NT2/D1 (cell line): ENCODE data around the gene GPR161.
A peak's percentile ranks its signal among the peaks of the same experiment; 100 is the strongest.

ENCODE experiments used
- DNase-seq: peaks from one replicate; pipeline ENCODE4 v3.0.0-alpha.2; 2011; ENCODE audit warnings: low read depth, low spot score
- H3K27me3 ChIP-seq: 2 replicates; pipeline ENCODE4 v1.6.0; 2011; ENCODE audit warnings: mild to moderate bottlenecking; ENCODE audit not compliant: insufficient read length, insufficient read depth
- H3K36me3 ChIP-seq: 2 replicates; pipeline ENCODE4 v1.6.1; 2011; ENCODE audit warnings: mild to moderate bottlenecking, low read length, mixed read lengths; ENCODE audit not compliant: insufficient read depth, insufficient read length
- H3K4me1 ChIP-seq: 2 replicates; pipeline ENCODE4 v1.5.1; 2011; ENCODE audit not compliant: insufficient read depth, insufficient read length
- H3K4me3 ChIP-seq: 2 replicates; pipeline ENCODE4 v1.5.1; 2011; ENCODE audit warnings: low read depth; ENCODE audit not compliant: insufficient read length
- H3K9ac ChIP-seq: 2 replicates; pipeline ENCODE4 v1.6.0; 2011; ENCODE audit warnings: low read depth; ENCODE audit not compliant: insufficient read length
- H3K9me3 ChIP-seq: 2 replicates; pipeline ENCODE4 v1.5.1; 2011; ENCODE audit warnings: mild to moderate bottlenecking, low read length; ENCODE audit not compliant: insufficient read depth
- SUZ12 ChIP-seq: IDR thresholded peaks from 2 replicates; pipeline ENCODE4 v1.6.1; 2011; ENCODE audit not compliant: insufficient read length, insufficient read depth; ENCODE audit errors: extremely low read depth
- YY1 ChIP-seq: IDR thresholded peaks from 2 replicates; pipeline ENCODE4 v1.6.1; 2011; ENCODE audit not compliant: insufficient read length, insufficient read depth
- ZNF274 ChIP-seq: IDR thresholded peaks from 2 replicates; pipeline ENCODE4 v1.6.1; 2011; ENCODE audit warnings: mild to moderate bottlenecking, low read depth, low read length

Gene GPR161

GRCh38 chr1:168146160-168146539 lies 9.4 kb upstream of the GPR161 start:
- TF ChIP-seq SUZ12 (no peak), ZNF274 (no peak), YY1 (no peak)
- Histone ChIP-seq H3K4me1 (no peaks in the 10 kb centered on the region), H3K36me3 (no peaks in the 10 kb centered on the region), H3K9ac (no peak overlapping the region), H3K9me3 (no peaks in the 10 kb centered on the region), H3K27me3 (no peaks in the 10 kb centered on the region), H3K4me3 (no peak overlapping the region)
- no peak for DNase-seq

DNA sequence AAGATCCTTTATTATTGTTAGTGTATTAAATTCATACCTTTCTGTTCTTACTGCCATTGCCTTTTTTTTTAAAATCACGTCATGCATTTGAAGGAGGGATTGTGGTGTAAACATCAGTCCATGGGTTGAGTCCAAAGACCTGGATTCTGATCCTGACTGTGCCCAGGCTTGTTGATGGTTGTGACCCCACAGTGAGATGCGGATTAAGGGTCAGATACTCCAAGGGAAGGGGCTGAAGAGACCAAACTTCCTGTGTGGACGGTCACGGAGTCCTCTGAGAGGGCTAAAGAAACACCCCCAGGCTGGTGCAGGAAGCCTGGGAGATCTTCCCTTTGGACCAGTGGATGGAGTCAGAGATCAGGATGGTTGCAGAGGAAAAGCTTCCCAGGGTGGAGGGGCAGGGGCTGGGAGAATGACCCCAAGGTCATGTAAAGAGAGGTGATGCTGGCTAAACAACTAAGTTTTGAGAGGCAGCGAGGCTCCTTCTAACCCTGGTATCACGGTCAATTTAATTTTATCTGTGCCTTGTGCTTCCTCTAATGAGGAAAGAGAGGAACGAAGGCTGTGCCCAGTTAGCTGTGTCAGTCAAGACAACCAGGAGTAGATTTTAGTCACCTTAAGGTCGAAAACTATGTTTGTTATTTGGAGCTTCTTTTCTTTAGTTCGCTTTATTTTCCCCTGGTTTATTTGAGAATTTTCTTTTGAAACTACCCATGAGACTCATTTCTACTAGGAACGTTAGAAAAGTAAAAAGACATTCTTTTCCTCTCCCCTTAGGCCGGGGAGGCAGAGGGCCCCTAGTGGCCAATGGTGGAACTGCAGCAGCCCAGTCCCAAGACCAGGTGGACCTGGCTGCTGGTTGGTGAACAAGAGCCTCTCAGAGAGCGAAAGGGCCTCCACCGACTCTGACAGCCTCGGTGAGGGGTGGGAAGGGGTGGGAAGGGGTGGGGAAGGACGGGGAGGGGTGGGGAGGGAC lies 8.7 kb upstream of the GPR161 start:
- Histone ChIP-seq H3K4me1 (no peaks in the 10 kb centered on the region), H3K9ac (no peak overlapping the region), H3K9me3 (no peaks in the 10 kb centered on the region), H3K36me3 (no peaks in the 10 kb centered on the region), H3K4me3 (no peak overlapping the region), H3K27me3 (no peaks in the 10 kb centered on the region)
- peak; percentile 90 for DNase-seq
- no peak for TF ChIP-seq SUZ12
- TF ChIP-seq YY1: no peak
- no peak for TF ChIP-seq ZNF274

DNA sequence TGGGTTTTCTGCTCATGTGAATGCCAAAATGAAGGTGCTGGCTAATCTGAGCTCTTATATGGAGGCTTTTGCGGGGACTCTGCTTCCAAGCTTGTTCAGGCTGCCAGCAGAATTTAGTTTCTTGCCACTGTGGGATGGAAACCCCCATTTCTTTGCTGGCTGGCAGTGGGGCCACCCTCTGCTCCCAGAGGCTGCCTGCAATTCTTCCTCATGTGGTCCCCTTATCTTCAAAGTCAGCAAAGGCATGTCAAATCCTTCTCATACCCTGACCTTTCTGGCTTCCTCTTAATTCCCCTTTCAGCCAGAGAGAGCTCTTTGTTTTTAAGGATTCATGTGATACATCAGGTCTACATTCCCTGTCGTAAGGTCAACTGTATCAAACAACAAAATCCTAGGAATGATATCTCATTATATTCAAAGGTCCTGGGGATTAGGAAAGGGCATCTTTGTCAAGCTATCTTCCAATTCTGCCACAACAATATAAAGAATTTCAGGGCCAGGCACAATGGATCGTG lies 5.2 kb upstream of the GPR161 start:
- no peaks in the 10 kb centered on the region for H3K9me3 ChIP-seq
- H3K4me3 ChIP-seq: no peak overlapping the region
- H3K27me3 ChIP-seq: peaks cover 16% of the 10 kb centered on the region
- no peak for DNase-seq
- no peaks in the 10 kb centered on the region for H3K36me3 ChIP-seq
- no peaks in the 10 kb centered on the region for H3K4me1 ChIP-seq
- no peak for TF ChIP-seq SUZ12
- no peak for TF ChIP-seq YY1
- TF ChIP-seq ZNF274: no peak
- H3K9ac ChIP-seq: no peak overlapping the region

GRCh38 chr1:168139070-168139469 lies 2.3 kb upstream of the GPR161 start:
- no peak for TF ChIP-seq ZNF274
- no peak for TF ChIP-seq YY1
- no peak for TF ChIP-seq SUZ12
- peaks cover 37% of the 10 kb centered on the region for H3K27me3 ChIP-seq
- peaks cover 6% of the 10 kb centered on the region for H3K36me3 ChIP-seq
- no peak overlapping the region for H3K9ac ChIP-seq
- no peaks in the 10 kb centered on the region for H3K4me1 ChIP-seq
- no peak overlapping the region for H3K4me3 ChIP-seq
- DNase-seq: no peak
- no peaks in the 10 kb centered on the region for H3K9me3 ChIP-seq

DNA sequence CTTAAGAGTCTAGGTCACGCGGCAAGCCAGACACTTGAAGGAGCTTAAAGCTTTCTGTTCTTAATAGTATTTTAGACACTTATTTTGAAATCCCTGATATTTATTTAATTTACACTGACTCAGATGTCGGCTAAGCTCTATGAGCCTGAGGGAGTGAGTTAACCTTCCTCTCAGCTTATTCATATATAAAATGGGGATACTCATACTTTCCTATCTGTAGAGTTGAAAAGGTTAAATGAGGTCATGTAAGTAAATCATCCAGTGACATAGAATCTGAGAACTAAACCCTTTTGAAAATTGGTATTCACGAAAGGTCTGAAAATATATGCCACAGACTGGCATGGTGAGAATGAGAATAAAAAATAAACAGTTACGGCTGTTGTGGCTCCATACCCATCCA lies 1.4 kb upstream of the GPR161 start:
- no peaks in the 10 kb centered on the region for H3K4me1 ChIP-seq
- peaks cover 37% of the 10 kb centered on the region for H3K27me3 ChIP-seq
- no peaks in the 10 kb centered on the region for H3K9me3 ChIP-seq
- no peak for DNase-seq
- H3K4me3 ChIP-seq: no peak overlapping the region
- H3K36me3 ChIP-seq: peaks cover 8% of the 10 kb centered on the region
- no peak overlapping the region for H3K9ac ChIP-seq
- TF ChIP-seq YY1 (no peak), ZNF274 (no peak), SUZ12 (no peak)

GRCh38 chr1:168137515-168137821 lies 738 bp upstream of the GPR161 start:
- H3K27me3 ChIP-seq: peaks cover 37% of the 10 kb centered on the region
- no peaks in the 10 kb centered on the region for H3K4me1 ChIP-seq
- no peak for DNase-seq
- no peaks in the 10 kb centered on the region for H3K9me3 ChIP-seq
- peaks cover 8% of the 10 kb centered on the region for H3K36me3 ChIP-seq
- H3K9ac ChIP-seq: peak overlapping the region; percentile 53
- H3K4me3 ChIP-seq: peak overlapping the region; percentile 81
- TF ChIP-seq ZNF274 (no peak), YY1 (no peak), SUZ12 (no peak)

DNA sequence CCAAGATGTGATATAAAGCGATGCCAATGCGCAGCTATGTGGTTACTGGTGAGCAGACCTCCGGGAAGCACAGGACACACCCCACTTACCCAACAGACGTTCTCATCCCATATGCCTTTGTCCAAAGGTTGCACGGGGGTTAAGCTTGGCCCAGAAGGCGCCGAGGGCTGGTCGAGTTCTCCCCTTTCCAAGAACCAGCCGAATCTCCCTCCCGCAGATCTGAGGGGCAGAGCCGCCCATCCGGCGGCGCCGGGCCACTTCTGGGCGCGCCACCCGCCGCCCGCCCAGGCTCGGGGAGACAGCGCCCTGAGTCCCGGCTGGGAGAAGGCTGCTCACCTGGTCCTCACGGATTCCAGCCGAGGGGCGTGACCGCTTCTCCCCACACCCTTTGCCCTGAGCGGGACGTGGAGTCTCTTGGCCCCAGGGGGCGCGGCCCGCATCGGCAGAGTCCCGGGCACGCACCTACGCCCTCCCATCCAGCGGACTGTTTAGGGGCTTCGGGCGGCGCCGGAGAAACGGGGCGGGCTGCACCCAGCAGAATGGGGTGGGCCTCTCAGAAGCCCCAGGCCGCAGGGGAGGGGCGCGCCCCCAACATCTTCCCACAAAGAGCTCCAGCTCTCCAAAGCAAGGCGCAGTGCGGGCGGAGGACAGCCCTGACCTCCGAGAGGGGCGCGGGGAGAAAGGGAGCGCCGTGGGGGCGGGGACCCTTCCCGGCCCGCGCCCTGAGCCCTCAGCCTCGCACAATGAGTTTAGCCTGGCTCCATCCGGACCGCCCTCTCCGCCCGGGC lies 615 bp downstream of the GPR161 start:
- peak overlapping the region; percentile 71 for H3K4me3 ChIP-seq
- peak overlapping the region; percentile 84 for H3K9ac ChIP-seq
- no peaks in the 10 kb centered on the region for H3K9me3 ChIP-seq
- H3K27me3 ChIP-seq: peaks cover 37% of the 10 kb centered on the region
- peaks cover 9% of the 10 kb centered on the region for H3K36me3 ChIP-seq
- H3K4me1 ChIP-seq: no peaks in the 10 kb centered on the region
- no peak for TF ChIP-seq SUZ12
- no peak for TF ChIP-seq YY1
- TF ChIP-seq ZNF274: no peak
- DNase-seq: peak; percentile 13
